KMS-11 (cell line): ENCODE measurements around the gene PRSS12.

ENCODE experiments used
- H2AFZ ChIP-seq: fragments of 200-600 bp; sonication (generic); 2 replicates; pipeline ENCODE4 v1.6.1; 2016; ENCODE audit warnings: antibody characterized with exemption, mixed run types, low read depth
- H3K27ac ChIP-seq: fragments of 200-600 bp; sonication (generic); 2 replicates; pipeline ENCODE4 v1.6.1; 2016; ENCODE audit warnings: mild to moderate bottlenecking, mixed run types
- H3K27me3 ChIP-seq: fragments of 200-600 bp; sonication (generic); 2 replicates; pipeline ENCODE4 v1.6.1; 2017; ENCODE audit warnings: mild to moderate bottlenecking, low read depth, mixed run types, moderate library complexity; ENCODE audit not compliant: insufficient read depth
- H3K36me3 ChIP-seq: fragments of 200-600 bp; sonication (generic); 2 replicates; pipeline ENCODE4 v1.6.1; 2017; ENCODE audit warnings: mild to moderate bottlenecking, mixed run types; ENCODE audit not compliant: insufficient read depth
- H3K4me1 ChIP-seq: fragments of 200-600 bp; sonication (generic); 2 replicates; pipeline ENCODE4 v1.6.1; 2016; ENCODE audit warnings: mild to moderate bottlenecking, low read depth, mixed run types; ENCODE audit not compliant: poor library complexity, severe bottlenecking
- H3K4me2 ChIP-seq: fragments of 200-600 bp; sonication (generic); 2 replicates; pipeline ENCODE4 v1.7.0; 2016; ENCODE audit warnings: mild to moderate bottlenecking, mixed run types
- H3K4me3 ChIP-seq: fragments of 200-600 bp; sonication (generic); IDR thresholded peaks from 2 replicates; pipeline ENCODE4 v1.6.1; 2017; ENCODE audit warnings: low read depth, low read length, mixed read lengths; ENCODE audit not compliant: insufficient read depth
- H3K79me2 ChIP-seq: fragments of 200-600 bp; sonication (generic); 2 replicates; pipeline ENCODE4 v1.6.1; 2016; ENCODE audit warnings: low read depth, mixed run types; ENCODE audit not compliant: insufficient read depth
- H3K9ac ChIP-seq: fragments of 200-600 bp; sonication (generic); 2 replicates; pipeline ENCODE4 v1.6.1; 2016; ENCODE audit warnings: mild to moderate bottlenecking, mixed run types
- H4K20me1 ChIP-seq: fragments of 200-600 bp; sonication (generic); 2 replicates; pipeline ENCODE4 v1.6.1; 2016; ENCODE audit warnings: mild to moderate bottlenecking, mixed run types; ENCODE audit not compliant: insufficient read depth
- CTCF ChIP-seq: fragments of 200-600 bp; sonication (generic); conservative IDR thresholded peaks from 2 replicates; pipeline ENCODE4 v1.6.1; 2017; ENCODE audit warnings: low read depth, mild to moderate bottlenecking, antibody characterized with exemption, low read length, moderate library complexity, mixed read lengths

The PRSS12 gene

GRCh38 chr4:118372251-118372650, 19.4 kb upstream of the PRSS12 start:
- H4K20me1 ChIP-seq: no peaks in the 10 kb centered on the region
- no peaks in the 10 kb centered on the region for H3K79me2 ChIP-seq
- no peak for TF ChIP-seq CTCF
- peaks cover 8% of the 10 kb centered on the region for H3K4me1 ChIP-seq
- no peak overlapping the region for H3K4me2 ChIP-seq
- no peak overlapping the region for H3K9ac ChIP-seq
- no peak overlapping the region for H3K27ac ChIP-seq
- H2AFZ ChIP-seq: no peak overlapping the region
- no peaks in the 10 kb centered on the region for H3K36me3 ChIP-seq
- H3K4me3 ChIP-seq: no peak overlapping the region
- no peaks in the 10 kb centered on the region for H3K27me3 ChIP-seq

DNA sequence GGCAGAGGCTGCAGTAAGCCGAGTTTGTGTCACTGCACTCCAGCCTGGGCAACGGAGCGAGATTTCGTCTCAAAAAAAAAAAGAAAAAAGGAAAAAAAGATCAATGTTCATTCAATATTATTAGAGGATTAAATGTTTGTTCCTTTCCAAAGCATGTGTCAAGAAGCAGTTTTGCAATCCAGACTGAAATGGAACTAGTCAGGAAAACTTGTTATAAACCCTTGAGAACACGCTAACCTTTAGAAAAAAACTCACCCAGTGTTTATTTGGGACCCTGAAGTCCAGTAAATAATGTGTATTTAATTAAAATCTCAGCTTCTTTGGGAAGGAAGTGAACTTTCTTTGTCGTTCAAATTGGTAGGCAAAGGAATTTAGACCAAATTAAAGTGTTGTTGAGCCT, 16.4 kb upstream of the PRSS12 start:
- no peak overlapping the region for H3K4me2 ChIP-seq
- no peaks in the 10 kb centered on the region for H3K27me3 ChIP-seq
- H3K9ac ChIP-seq: no peak overlapping the region
- no peaks in the 10 kb centered on the region for H3K79me2 ChIP-seq
- no peak overlapping the region for H2AFZ ChIP-seq
- H4K20me1 ChIP-seq: no peaks in the 10 kb centered on the region
- no peak overlapping the region for H3K4me3 ChIP-seq
- H3K36me3 ChIP-seq: no peaks in the 10 kb centered on the region
- no peak overlapping the region for H3K27ac ChIP-seq
- H3K4me1 ChIP-seq: peaks cover 7% of the 10 kb centered on the region
- TF ChIP-seq CTCF: no peak

DNA sequence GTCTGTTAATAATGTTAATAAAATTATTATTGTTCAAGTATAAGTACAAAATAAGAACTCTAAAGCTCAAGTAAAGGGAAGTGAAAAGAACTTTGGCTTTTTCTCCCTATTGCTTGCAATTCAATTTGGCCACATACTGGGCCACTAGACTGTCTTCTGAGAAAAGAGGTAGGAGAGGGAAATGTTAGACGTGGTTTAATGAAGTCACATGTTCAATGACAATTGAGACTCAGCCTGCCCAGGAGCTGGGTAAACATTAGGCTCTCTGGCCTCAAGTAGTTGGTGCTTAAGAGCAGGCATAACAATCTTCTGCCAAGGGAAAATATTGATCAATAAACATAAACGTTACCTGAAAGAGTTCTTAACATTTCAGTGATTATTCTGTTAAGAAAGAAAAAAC, 15.1 kb upstream of the PRSS12 start:
- Histone ChIP-seq H4K20me1 (no peaks in the 10 kb centered on the region), H3K4me2 (no peak overlapping the region), H3K9ac (no peak overlapping the region), H3K27me3 (no peaks in the 10 kb centered on the region), H2AFZ (no peak overlapping the region), H3K36me3 (no peaks in the 10 kb centered on the region), H3K79me2 (no peaks in the 10 kb centered on the region), H3K4me1 (no peaks in the 10 kb centered on the region), H3K4me3 (no peak overlapping the region), H3K27ac (no peak overlapping the region)
- no peak for TF ChIP-seq CTCF

GRCh38 chr4:118367361-118367760, 14.6 kb upstream of the PRSS12 start:
- TF ChIP-seq CTCF: no peak
- H4K20me1 ChIP-seq: no peaks in the 10 kb centered on the region
- no peak overlapping the region for H2AFZ ChIP-seq
- no peak overlapping the region for H3K4me2 ChIP-seq
- H3K4me3 ChIP-seq: no peak overlapping the region
- no peaks in the 10 kb centered on the region for H3K4me1 ChIP-seq
- H3K79me2 ChIP-seq: no peaks in the 10 kb centered on the region
- H3K27me3 ChIP-seq: no peaks in the 10 kb centered on the region
- no peak overlapping the region for H3K27ac ChIP-seq
- no peak overlapping the region for H3K9ac ChIP-seq
- no peaks in the 10 kb centered on the region for H3K36me3 ChIP-seq

DNA sequence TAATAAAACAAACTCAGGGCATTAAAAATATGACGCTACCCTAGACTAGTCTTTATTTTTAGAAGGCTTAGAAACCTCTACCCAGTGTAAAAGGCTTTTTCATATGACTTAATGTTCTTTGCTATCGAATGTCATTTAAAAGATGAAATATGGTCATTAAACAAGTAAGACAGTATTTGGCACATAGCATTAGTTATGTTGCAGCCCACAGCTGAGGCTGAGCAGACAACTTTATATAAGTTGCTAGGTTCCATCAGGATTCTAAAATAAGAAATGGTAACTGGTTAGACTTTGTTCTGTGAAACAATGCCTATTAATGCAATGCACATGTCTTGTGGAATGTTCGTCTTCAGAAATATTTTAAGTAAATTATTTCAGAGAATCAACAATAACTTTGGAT, 10.4 kb upstream of the PRSS12 start:
- Histone ChIP-seq H3K27me3 (no peaks in the 10 kb centered on the region), H4K20me1 (no peaks in the 10 kb centered on the region), H3K79me2 (no peaks in the 10 kb centered on the region), H3K9ac (no peak overlapping the region), H3K4me2 (no peak overlapping the region), H3K4me3 (no peak overlapping the region), H3K27ac (no peak overlapping the region), H3K4me1 (no peaks in the 10 kb centered on the region), H3K36me3 (no peaks in the 10 kb centered on the region), H2AFZ (no peak overlapping the region)
- TF ChIP-seq CTCF: no peak
